NCI-H510A treated with DMSO at 0.1 percent for 48 hours (cell line): ENCODE data around the gene IL1R2.
"Not testable (repeated sequence)": the region's sequence is repeated elsewhere in the genome, so short reads cannot be mapped to it uniquely, and the experiment has no call there.

ENCODE experiments used
- DNase-seq: peaks from one replicate; lab custom pipeline; 2025; lab: John Stamatoyannopoulos, UW

Gene IL1R2

GRCh38 chr2:102061962-102062795, 70.4 kb downstream of the IL1R2 start:
- DNase-seq, result no peak

- DNase-seq, result no peak
Measured at GRCh38 chr2:102062802-102063201, 71.0 kb downstream of the IL1R2 start.

GRCh38 chr2:102063487-102063911, 71.7 kb downstream of the IL1R2 start:
- DNase-seq, result no peak

DNA sequence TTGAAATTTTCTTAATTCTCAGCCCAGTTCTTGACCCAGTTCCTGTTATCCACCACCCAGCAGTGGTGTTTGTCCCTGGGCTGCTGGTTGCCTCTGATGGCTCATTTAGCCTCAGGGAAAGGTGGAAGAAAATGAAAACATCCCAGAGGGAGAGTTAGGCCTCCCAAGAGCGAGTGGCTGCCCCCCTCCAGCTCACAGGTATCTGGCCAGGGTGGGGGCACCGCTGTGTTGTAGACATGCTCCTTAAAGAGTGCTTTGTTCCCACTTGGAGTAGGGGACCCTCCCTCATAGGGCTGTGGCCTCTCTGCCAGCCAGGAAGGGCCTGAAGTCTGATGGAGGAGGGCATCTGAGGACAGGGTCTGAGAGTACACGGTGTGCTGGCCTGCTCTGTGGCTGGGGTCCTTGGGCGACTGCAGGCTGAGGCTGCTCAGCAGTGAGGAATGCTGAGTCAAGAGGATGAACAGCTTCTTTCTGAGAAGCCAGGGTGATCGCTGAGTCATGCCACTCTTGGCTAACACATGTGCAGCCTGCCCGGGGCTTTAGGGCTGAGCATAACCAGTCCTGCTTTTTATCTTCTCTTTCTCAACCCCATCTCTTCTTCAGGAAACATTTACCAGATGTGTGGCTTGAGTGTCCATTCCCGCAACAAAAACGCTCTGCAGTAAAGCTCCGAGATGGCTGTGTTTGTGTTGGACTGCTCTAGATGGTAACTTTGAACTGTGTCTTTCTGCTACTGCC, 72.3 kb downstream of the IL1R2 start:
- DNase-seq, result peak; percentile 23

- peak; percentile 20 for DNase-seq
Measured at GRCh38 chr2:102064679-102065674, 73.2 kb downstream of the IL1R2 start.

- no peak for DNase-seq
Measured at GRCh38 chr2:102065675-102066252, 74.0 kb downstream of the IL1R2 start.

DNA sequence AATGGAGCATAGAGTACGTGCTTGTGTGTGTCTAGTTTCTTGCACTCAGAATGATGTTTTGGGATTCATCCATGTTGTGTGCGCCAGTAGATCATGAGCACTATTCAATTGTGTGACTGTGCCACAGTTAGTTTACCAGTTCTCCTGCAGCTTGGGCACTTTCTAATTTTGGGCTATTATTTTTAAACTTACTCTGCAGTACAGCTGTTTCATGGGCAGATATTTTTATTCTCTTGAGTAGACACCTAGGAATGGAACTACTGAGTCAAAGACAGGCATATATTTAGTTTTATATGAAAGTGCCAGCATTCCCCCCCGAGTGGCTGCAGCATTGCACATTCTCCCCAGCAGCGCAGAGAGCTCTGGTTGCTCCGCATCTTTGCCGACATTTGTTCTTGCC, 74.8 kb downstream of the IL1R2 start:
- no peak for DNase-seq

GRCh38 chr2:102068126-102068525, 76.4 kb downstream of the IL1R2 start:
- DNase-seq, result not testable (repeated sequence)

DNA sequence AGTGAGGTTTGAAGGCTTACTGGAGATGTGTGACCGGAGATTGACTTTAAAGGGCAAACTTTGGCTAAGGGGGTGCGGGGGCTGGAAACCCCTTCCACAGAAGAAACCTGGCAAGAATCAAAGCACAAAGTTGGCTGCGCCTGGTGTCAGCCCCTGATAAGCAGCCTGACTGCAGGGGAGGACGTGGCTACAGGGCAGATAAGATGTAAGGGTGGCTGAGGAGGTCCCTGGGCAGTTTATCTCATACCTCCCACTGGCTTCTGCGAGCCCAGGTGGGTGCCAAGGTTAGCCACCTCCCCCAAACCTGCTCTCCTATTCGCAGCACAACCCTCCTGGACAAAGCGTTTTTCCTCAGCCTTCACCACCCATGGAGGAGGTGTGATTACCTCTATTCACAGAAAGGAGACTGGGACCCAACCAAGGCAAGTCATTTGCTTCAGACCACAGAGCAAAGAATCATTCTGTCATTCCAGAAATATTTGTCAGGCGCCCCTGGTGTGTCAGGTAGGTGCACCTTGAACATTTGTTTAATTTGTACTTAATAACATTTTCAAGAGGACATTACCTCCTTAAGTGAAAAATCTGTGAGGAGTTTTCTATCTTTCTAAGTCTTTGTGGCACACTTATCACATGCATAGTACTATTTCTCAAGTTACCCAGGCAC, 77.7 kb downstream of the IL1R2 start:
- no peak for DNase-seq

DNA sequence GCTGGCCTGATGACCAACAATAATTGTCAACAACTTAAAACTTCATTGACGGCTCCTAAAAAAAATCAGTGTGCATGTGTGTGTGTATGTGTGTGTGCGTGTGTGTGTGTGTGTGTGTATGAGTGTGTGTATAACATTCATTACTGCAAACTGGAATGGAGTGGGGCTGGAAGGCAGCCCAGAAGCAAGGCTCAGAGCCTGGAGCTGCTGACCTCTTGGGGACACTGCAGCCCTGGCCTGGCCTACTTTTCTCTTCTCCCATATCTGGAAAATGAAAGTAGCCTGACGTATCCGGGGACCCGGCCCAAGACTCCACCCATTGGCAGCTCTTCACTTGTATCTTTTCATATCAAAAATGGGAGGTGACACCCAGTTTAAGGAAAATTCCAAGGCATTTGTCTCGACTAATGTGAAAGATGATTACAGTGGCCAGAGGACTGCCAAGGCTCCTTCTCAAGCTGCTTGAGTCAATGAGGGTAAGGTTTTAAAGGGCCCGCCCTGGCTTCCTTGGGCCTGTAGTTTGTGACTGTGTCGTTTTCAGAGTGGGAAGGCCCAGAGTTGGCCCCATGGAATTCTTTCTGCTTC, 78.4 kb downstream of the IL1R2 start:
- no peak for DNase-seq

DNA sequence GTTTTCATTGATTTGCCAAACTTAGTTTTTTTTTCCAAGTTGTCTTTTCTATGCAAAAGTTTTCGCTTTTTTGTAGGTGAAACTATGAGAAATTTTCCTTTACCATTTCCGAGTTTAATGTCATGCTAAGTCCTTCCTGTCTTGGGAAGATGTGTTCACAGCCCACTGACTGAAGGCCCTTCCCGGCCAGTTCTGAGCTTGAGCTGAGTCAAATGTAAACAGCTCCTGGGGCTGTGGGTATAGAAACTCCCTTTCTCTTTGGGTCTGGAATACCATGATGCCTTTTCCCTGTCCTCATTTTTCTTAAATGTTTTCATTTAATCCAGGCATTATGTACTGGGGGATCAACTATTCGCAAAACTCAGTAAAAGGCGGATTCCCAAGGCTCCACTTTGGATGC, 81.0 kb downstream of the IL1R2 start:
- DNase-seq, result no peak

GRCh38 chr2:102073168-102073724, 81.5 kb downstream of the IL1R2 start:
- no peak for DNase-seq

- no peak for DNase-seq
Measured at GRCh38 chr2:102074152-102074783, 82.5 kb downstream of the IL1R2 start.

DNA sequence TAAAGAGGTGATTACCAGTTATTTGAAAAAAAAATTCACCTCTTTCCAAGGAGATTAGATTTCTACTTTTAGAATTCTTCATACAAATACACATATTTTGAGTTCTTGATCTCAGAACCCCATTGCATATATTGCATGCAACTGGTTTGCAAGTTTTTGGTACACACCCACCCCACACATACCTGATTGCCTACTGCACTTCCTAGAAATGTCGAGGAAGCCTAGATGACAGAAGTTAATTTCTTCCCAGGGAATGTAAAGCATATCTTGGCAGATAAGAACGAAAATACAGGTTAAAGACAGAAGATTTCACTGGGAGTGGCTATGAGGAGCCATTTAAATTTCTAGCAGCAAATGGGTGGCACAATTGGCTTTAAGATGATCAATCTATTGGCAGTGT, 83.7 kb downstream of the IL1R2 start:
- DNase-seq, result no peak

GRCh38 chr2:102076512-102076911, 84.8 kb downstream of the IL1R2 start:
- DNase-seq, result no peak
